Measurements from ENCODE around the gene BFSP2. TPM values are rescaled to one million over a fixed set of nuclear protein-coding genes. Genes with fewer than 3 reads are reported as not detected.

The BFSP2 gene
- total and polyA plus RNA-seq, 4 donors: 0.14 to 0.35 TPM; not detected in 2

- Histone ChIP-seq H3K4me1 (ENCODE audit: control insufficient read depth in 5 of 5, insufficient read depth in 5 of 5, low read length in 5 of 5) (peaks cover 0 to 5% (median 0%) of the 10 kb centered on the region in 5 donors), H3K9me3 (ENCODE audit: control insufficient read depth in 4 of 4, insufficient read depth in 3 of 4, low read length in 3 of 4) (peaks cover 0 to 3% (median 1%) of the 10 kb centered on the region in 4 donors), H3K36me3 (ENCODE audit: control insufficient read depth in 4 of 4, insufficient read depth in 4 of 4, low read length in 4 of 4) (peaks cover 0 to 30% (median 15%) of the 10 kb centered on the region in 4 donors), H3K4me3 (no peak overlapping the region), H3K27ac (ENCODE audit: low read depth in 1 of 2, low read length in 1 of 2) (no peak overlapping the region), H3K27me3 (ENCODE audit: control insufficient read depth in 3 of 3, insufficient read depth in 3 of 3, low read length in 2 of 3) (no peaks in the 10 kb centered on the region), H3K9ac (ENCODE audit: insufficient read depth in 1 of 2, low read length in 2 of 2) (no peak overlapping the region)
- TF ChIP-seq, protein P1, sequence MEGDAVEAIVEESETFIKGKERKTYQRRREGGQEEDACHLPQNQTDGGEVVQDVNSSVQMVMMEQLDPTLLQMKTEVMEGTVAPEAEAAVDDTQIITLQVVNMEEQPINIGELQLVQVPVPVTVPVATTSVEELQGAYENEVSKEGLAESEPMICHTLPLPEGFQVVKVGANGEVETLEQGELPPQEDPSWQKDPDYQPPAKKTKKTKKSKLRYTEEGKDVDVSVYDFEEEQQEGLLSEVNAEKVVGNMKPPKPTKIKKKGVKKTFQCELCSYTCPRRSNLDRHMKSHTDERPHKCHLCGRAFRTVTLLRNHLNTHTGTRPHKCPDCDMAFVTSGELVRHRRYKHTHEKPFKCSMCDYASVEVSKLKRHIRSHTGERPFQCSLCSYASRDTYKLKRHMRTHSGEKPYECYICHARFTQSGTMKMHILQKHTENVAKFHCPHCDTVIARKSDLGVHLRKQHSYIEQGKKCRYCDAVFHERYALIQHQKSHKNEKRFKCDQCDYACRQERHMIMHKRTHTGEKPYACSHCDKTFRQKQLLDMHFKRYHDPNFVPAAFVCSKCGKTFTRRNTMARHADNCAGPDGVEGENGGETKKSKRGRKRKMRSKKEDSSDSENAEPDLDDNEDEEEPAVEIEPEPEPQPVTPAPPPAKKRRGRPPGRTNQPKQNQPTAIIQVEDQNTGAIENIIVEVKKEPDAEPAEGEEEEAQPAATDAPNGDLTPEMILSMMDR (IDR thresholded peaks at IDR 0.05; ENCODE audit: control extremely low read depth, extremely low read depth): no peak
- WGBS, 2 donors: 74 to 79% methylated on average over 7 of the region's 7 CpGs
- ATAC-seq (ENCODE audit: insufficient read depth, low FRiP score): no peak
- DNase-seq: peak in 1 of 3 donors; percentile 46
These were observed 6.0 kb upstream of the BFSP2 start for GRCh38 chr3:133393691-133394474.

DNA sequence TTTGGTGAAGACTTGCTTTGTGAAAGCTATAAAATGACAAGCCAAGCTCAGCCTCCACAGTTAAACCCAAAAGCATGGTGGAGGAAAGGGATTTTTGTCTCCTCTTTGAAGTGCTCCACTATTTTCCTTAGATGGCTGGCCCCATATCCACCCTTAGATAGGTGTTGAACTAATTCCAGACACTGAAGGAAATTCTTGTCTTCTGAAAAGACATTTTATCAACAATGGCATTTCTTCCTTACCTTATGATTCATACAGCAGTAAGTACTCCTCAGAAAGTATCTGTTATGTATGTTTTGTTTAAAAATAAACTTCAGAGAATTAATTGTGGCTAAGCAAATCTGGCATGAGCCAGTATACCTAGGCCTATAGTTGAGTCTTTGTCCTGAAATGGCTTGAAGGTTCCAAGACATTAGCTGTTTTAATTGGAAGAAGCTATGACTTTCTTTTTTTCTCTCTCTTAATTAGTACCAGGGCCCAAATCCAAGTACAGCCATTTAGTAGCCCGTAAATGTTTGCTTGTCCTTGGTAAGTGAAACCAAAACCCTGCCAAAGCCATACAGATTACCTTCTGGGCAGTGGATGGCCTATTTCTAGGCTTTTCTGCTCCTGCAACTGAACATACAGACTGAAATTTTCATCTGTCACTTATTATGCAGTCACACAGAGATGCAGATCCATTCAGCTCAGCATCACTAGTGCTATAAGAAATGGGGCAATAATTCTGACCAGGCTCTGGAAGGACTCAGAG lies 5.1 kb upstream of the BFSP2 start:
- DNase-seq (no peak), ATAC-seq (ENCODE audit: insufficient read depth, low FRiP score) (no peak)
- Histone ChIP-seq H3K4me1 (ENCODE audit: control insufficient read depth in 5 of 5, insufficient read depth in 5 of 5, low read length in 5 of 5) (peaks cover 0 to 4% (median 0%) of the 10 kb centered on the region in 5 donors), H3K27ac (ENCODE audit: low read depth in 1 of 2, low read length in 1 of 2) (no peak overlapping the region), H3K27me3 (ENCODE audit: control insufficient read depth in 3 of 3, insufficient read depth in 3 of 3, low read length in 2 of 3) (no peaks in the 10 kb centered on the region), H3K36me3 (ENCODE audit: control insufficient read depth in 4 of 4, insufficient read depth in 4 of 4, low read length in 4 of 4) (peaks cover 0 to 30% (median 15%) of the 10 kb centered on the region in 4 donors), H3K4me3 (no peak overlapping the region), H3K9me3 (ENCODE audit: control insufficient read depth in 4 of 4, insufficient read depth in 3 of 4, low read length in 3 of 4) (peaks cover 0 to 3% (median 1%) of the 10 kb centered on the region in 4 donors), H3K9ac (ENCODE audit: insufficient read depth in 1 of 2, low read length in 2 of 2) (no peak overlapping the region)
- 67 to 76% methylated on average over 1 of the region's 1 CpG for WGBS, 2 donors
- TF ChIP-seq, protein P1 (IDR thresholded peaks at IDR 0.05; ENCODE audit: control extremely low read depth, extremely low read depth): no peak

GRCh38 chr3:133396906-133397305 lies 3.0 kb upstream of the BFSP2 start:
- Histone ChIP-seq H3K9ac (ENCODE audit: insufficient read depth in 1 of 2, low read length in 2 of 2) (no peak overlapping the region), H3K27me3 (ENCODE audit: control insufficient read depth in 3 of 3, insufficient read depth in 3 of 3, low read length in 2 of 3) (no peaks in the 10 kb centered on the region), H3K9me3 (ENCODE audit: control insufficient read depth in 4 of 4, insufficient read depth in 3 of 4, low read length in 3 of 4) (peaks cover 0 to 3% (median 1%) of the 10 kb centered on the region in 4 donors), H3K36me3 (ENCODE audit: control insufficient read depth in 4 of 4, insufficient read depth in 4 of 4, low read length in 4 of 4) (peaks cover 0 to 22% (median 6%) of the 10 kb centered on the region in 4 donors), H3K4me1 (ENCODE audit: control insufficient read depth in 5 of 5, insufficient read depth in 5 of 5, low read length in 5 of 5) (peaks cover 0 to 6% (median 0%) of the 10 kb centered on the region in 5 donors), H3K4me3 (no peak overlapping the region), H3K27ac (ENCODE audit: low read depth in 1 of 2, low read length in 1 of 2) (no peak overlapping the region)
- DNase-seq (no peak), ATAC-seq (ENCODE audit: insufficient read depth, low FRiP score) (no peak)
- TF ChIP-seq, protein P1 (IDR thresholded peaks at IDR 0.05; ENCODE audit: control extremely low read depth, extremely low read depth): no peak
- 89 to 90% methylated on average over 10 of the region's 10 CpGs for whole genome bisulfite sequencing, 2 donors

Data from lung (tissue), 12 donors.